ENCODE results near the gene LRRC7.
A peak's percentile ranks its signal among the peaks of the same experiment; 100 is the strongest.

LRRC7 gene

DNA sequence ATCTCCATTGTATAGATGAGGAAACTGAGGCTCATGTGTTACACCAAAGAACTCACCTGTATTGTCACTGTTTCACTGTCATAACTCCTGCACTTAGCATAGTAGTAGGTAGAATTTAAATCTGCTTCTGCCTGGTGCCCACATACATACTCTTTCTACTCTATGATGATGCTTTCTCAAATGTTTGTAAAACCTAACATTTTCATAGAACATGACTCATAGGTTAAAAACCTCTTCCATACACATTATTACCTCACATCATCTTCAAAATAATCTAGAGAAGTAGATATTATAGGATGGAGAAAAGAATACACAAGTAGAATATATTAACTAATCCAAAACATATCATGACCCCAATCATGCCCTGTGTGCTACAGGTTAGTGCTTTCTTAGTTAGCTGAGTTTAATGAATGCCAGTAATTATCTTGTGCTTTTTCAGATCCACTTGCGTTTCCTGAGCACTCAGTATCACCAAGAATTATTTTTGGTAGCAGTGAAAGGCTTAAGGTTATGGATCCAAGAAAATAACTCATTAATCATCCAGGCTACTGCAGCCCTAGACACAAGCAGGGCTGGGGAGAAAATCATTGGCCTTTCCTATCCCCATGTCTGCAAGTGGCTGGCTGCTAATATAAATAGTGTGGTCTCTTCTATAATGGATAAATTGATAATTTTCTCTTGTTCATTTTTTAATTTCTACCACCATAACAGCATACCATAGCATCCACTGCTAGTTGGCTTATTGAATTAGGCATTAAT is 480.8 kb downstream of the LRRC7 start:
- DNase-seq: no peak

DNA sequence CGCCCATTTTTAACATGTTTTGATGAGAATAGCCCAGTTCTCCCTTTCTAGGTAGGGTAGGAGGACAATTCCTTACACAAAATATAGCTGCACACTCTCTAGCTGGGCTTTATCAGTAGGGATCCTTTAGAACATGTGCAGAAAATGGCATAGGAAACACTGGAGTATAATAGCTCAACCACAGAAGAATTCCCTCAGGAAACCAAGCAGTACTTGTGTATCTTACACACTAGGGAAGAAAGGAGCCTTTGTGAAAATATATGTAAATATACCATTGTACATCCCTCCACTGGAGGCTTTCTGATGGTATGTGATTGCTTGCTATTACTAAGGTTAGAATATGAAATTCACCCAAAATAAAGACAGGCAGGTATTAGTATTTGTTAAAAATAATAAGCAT is 484.2 kb downstream of the LRRC7 start:
- DNase-seq: no peak

DNA sequence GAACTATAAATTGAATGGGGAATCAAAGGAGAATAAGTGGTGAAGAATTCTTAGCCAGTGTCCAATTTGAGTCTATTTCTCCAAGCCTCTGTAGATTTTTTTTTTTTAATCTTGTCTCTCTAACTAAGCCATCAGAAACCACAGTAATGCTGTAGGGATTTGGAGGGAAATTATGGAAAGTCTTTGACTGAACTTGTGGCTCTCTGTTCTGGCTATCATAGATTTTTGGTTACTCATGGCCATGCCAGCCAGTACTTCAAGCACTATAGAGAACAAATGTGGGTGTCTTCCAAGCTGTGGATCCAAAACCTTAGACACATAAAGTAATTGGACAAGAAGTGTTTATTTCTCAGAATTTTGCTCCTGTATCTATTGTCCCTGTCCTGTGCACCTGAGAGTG is 489.8 kb downstream of the LRRC7 start:
- DNase-seq: no peak

DNA sequence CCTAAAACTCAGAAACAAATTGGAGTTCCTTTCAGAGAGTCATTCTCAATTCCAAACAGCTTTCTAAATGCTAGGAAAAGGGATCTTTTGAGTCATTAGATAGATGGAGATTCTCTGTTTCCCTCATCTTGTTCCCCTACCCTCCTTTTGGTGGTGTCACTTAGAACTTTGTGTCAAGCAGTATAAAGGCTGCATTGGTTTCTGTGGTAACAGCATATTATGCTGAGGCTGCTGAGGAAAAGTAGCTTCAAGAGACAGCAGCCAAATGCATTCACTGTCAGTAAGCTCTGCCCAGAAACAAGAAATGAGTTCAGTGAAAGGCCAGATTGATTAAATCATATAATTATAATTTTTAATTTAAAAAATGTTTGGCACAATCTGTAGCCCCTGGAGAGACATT is 493.5 kb downstream of the LRRC7 start:
- no peak for DNase-seq

DNA sequence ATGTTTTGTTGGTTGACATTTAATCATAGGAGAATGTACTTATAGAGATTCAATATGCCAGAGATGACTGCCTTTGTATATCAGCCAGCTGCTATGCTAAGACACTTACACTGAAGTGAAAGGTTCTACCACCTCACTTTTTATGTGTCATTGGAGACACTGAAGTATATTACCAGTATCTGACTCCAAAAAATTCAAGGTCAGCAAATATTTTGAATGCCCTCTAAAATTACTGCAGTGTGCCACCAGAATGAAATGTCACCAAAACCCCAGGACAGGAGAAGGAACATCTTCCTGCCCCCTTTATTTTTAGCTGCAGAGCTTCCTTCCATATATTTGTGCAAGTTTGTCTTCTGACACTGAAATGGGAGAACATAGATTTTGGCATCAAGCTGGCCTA is 496.1 kb downstream of the LRRC7 start:
- DNase-seq: no peak

DNA sequence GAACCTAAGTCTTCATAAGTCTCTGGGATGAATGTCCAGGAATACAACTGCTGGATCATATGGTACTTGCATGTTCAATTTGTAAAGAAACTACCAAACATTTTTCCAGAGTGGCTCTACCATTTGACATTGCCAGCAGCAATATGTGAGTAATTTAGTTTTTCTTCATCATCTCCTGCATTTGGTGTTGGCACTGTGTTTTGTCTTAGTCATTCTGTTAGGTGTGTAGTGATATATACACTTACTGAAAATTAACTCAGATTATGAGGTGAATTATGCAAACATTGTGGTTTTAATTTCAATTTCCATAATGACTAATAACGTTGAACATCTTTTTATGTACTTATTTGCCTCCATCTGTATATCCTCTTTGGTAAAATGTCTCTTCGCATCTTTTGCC is 499.0 kb downstream of the LRRC7 start:
- no peak for DNase-seq

DNA sequence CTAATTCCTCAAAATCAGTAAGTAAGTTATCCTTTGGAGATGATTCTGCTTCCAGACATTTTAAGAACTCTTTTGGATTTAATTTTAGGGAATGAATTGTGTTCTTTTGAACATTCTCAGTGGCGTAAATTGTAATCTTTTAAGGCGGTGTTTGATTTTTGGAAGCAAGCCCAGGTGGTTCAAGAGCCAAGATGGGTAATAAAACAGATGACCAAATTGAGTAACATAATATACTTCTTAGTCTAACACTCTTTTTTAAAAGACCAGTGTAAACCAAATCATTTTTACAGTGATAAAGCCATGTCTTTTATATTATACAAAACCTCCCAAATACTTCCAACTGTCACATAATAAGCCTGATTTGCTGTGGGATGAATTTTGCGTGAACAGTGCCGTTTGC is 503.9 kb downstream of the LRRC7 start:
- no peak for DNase-seq

DNA sequence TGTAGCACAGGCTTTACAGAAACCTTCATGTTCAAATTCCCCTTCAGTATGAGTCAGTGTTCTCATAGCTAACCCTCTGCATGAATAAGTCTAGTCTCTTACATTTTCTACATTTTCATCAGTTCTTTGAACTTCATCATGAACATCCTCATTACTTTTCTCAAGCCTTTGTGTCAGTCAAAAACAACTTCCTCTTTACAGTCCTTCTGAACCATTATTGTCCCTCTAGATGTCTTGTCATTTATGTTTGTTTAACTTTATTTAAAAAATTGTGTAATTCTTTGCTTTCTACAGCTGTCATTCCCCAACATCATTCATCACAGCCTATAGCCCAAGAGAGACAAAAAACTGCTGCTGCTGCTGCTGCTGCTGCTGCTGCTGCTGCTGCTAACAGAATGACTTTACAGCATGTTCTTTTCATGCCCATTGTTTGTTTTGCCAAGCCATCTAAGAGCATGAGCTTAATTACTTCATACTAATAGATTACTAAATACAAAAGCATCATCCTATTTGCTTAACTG is 504.6 kb downstream of the LRRC7 start:
- peak; percentile 2 for DNase-seq

DNA sequence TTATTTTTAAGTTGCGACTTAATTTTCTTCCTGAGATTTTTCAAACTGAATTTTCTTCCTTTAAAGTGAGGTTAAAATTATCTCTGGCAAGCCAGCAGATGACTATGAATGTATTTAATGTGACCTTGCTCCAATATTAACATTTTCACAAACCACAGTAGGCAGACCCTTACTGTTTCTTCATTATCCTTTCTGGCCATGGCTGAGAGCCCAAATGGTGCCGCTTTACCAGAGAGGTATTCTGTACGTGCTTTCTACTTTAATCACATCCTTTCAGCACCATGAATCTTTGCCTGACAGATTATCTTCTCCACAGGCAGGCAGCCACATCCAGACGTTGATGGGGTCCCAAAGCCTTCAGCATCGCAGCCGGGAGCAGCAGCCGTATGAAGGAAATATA is 508.0 kb downstream of the LRRC7 start:
- no peak for DNase-seq

DNA sequence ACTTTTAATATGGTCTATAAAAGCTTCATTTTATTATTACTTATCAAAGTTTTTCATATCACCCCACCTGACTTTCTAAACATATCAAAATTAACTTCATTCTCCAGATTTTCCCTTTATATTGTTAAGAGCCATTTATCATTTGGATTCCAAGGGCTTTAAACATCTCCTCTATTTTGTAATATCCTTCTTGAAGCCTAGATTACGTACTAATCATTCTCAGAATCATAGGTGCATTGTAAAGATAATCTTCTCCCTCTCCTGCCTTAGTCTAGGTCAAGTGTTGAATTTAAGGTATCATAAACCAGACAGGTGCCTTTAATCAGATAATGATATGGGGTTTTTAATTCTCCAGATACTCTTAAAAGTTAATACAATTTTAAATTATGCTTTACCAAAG is 509.3 kb downstream of the LRRC7 start:
- no peak for DNase-seq

DNA sequence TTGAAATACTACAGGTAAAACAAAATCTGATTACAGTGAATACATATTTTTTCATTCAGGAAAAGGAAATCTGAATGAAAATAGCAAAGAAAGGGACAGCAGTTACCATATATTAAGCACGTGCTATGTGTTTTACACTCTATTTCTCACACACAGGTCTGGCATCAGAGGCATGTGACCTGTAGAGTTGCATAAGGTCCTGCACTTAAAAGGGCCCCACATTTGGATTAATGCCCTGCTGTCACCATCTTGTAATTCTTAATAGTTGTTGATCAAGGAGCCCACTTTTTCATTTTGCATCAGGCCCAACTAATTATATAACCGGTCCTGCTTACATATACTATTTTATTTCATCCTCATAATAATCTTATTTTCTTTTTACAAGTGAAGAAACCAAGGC is 511.8 kb downstream of the LRRC7 start:
- DNase-seq: no peak

DNA sequence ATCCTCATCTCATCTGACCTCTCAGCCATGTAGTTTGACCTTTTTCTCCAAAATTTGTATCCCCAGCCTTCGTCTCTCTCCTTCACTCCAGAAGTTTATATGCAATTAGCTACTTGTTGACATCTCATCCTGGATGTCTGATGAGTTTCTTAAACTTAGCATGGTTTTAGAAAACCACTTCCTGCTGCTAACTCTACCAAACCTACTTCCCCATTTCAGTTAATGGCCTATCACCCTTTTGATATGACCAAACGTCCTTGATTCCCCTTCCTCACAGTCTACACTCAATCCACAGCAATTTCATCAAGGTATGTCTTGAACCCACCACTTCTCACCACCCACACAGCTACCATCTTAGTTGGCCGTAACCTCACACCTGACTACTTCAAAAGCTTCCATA is 515.8 kb downstream of the LRRC7 start:
- DNase-seq: no peak

DNA sequence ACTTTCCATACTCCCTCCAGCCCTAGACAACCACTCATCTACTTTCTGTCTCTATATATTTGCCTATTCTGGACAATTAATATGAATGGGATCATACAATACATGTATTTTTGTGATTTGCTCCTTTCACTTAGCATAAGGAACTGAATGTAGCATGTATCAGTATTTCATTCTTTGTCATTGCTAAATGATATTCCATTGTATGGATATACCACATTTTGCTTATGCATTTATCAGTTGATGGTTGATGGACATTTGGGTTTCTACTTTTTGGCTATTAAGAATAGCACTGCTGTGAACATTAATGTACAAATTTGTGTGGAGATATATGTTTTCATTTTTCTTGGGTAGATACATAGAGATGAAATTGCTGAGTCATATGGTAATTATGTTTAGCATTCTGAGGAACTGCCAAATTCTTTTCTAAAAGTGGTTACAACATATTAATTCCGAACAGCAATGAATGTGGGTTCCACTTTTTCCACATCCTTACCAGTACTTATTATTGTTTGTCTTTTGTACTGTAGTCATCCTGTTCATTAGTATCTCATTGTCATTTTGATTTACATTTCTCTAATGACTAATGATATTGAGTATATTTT is 516.7 kb downstream of the LRRC7 start:
- DNase-seq: no peak

DNA sequence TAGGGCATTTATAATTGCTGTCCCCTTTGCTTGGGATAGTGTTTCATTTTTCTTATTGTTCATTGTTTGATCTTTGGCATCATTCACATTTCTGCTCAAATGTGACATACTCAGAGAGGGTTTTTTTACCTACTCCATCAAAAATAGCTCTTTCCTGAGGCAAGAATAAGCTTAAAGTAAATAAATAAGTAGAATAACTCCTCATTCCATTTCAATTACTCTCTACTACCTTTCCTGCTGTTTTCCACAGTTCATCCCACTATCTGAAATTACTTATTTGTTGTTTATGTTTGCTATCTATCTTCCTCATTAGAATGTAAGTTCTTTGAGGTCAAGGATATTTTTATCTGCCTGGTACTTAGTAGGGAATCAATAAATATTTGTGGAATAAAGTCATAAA is 517.8 kb downstream of the LRRC7 start:
- DNase-seq: no peak

DNA sequence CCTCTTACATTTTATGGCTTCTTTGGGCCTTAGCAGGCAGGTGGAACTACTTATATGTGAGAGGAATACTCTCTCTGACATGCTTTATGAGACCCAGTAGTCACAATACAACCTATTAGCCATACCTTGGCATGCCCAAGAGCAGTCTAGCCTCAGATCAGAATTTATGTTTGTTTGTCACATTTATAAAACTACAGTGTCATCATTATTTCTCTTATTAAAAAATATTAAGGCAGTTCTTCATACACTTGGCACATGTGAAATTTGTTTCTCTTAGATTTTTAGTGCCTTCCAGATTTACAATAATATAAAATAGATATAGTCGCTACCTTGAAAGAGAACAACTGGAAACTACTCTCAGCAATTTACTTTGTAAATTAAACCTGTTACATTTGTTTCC is 519.2 kb downstream of the LRRC7 start:
- DNase-seq: no peak

DNA sequence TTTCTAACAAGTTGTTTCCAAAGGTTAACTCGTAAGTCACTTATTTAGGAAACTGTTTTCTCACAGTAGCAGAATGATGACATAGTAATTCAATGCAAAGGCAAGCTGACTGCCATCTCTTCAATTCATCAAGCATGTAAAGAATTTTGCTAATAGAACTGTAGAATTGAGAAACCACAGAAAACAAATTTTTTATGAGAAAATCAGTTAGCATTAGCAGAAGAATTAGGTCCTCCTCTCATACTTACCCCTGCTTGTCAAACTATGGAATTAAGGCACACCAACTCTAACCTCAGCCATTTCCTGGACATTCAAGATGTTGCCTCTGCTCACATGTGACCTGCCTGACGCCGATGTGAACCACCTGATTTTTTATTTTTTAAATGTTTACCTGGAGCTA is 522.4 kb downstream of the LRRC7 start:
- no peak for DNase-seq

DNA sequence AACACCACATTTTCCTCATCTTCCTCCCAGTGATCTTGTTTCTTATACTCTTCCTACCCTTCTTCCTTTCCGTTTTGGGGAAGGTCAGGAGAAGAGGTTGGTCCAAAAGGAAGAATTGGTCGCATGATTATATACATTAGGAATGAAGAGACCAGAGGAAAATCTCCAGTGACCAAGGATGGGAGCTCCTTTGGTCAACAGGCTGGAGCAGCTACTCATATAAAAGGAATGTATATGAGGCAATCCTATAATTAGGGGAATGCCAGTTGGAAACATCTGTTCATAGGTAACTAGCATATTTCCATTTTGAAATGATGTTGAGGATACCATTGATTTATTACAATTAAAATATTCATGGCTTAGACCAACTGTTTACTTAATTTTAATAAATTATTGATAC is 523.2 kb downstream of the LRRC7 start:
- peak; percentile 54 for DNase-seq

DNA sequence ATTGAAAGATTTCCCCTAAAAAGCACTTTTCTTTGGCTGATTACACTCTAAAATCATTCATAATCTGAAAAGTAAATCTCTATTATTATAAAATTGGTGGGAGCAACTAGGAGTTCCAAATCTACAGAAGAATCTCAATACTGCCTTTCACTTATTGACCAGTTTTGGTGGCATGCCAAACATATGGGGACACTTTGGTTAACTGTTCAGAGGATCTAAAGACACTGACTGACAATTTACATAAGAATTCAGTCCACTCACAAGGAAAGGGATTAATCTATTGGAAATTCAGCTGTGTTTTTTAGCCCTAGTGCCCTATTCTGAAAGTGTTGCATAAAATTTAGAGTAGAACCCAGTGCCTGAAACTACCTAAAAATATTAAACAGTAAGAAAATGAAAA is 524.1 kb downstream of the LRRC7 start:
- DNase-seq: no peak

DNA sequence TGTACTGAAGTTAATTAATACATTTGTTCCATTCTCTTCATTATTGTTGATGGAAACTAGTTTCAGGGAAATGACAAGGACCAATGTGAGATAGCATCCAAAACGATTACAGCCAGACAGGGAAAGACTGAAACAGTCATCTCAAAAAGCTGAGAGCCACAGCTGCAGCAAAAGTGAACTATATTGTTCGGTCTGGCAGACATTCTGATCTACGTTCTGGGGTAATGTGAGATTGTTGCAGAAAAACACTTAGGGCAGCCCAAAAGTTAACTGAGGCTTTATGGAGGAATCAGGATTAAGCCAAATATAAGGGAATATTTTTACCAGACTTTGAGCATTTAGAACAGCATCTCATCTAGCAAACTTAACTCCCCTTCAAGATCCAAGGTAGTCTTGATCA is 524.8 kb downstream of the LRRC7 start:
- no peak for DNase-seq

DNA sequence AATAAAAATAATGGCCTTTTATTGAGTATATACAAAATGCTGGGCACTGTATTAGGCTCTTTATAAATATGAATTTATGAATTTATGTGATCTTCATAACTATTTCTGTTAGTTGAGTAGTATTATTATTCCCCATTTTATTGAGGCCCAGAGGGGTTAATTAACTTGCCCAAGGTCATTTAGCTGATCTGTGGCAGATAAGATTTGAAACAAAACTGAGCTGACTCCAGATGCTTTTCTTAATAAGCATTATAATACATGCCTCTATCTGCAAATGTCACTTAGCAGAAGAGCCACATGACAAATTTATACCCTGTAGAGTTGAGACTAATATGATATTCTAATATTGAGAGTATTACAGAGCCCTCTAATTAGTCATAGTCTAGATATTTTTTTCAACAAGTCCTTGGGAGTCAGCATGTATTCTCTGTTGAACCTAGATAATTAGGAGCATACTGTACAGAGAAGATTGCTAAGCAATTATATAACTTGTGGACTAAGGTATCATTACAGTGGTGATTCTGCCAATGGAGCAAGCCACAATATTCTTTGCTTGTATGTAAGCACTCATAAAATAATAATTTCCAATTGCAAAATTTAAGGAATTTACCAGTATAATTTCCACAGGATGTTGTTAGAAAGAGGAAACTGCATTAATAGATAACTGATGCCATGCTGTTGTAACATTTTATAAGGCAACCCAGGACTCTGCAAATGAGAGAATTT is 525.7 kb downstream of the LRRC7 start:
- DNase-seq: no peak

DNA sequence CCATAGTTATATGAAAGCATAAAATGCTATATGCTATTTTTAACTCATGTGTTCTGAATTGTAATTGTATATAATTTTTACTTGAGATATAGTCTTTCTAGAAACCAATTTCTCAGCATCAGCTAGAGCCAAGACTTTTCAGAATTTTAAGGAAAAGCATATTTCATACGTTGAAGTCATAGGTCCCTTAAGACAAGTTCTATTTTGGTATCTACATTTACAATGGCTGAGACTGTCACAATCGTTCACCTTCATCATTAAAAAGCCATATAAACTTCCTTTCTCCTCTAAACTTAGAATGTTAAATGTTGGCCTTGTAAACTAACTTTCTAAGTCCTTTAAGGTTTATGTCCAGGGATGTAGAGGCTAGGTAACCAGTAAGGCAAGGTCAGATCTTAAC is 533.5 kb downstream of the LRRC7 start:
- DNase-seq: no peak

DNA sequence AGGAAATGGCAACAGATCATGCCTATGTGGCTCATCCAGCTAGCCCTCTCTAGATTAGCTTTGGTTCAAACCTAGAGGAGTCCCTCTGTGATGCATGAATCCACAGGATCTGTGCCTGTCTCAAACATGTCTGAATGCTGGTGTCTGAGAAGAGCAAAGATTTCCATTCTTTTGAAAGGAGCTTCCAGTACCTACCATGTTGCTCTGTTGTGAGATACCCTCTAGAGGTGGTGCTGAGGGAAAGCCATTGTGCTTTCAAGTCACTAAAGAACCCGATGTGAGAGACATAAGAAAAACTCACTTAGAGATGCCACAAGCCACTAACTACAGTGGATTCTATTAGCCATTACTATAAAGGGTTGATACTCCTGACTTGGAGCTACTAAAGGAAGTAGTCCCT is 534.1 kb downstream of the LRRC7 start:
- no peak for DNase-seq

DNA sequence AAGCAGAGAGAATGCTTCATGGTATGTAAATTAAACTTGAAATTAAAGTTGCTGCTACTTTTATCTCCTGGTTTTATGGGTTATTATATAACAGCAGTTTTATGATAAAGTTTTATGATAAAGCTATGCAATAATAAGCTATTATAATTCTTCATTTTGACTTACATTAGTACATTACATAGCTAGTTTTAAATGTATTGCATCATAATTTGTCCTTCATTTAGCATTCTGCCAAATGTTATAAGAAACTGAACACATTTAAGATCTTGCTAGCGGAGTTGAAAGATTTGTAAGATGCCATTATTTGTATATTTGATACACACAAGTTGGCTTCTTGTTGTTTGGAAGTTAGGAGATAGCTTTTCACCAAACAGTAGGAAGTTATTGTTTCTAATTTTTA is 536.0 kb downstream of the LRRC7 start:
- DNase-seq: no peak

DNA sequence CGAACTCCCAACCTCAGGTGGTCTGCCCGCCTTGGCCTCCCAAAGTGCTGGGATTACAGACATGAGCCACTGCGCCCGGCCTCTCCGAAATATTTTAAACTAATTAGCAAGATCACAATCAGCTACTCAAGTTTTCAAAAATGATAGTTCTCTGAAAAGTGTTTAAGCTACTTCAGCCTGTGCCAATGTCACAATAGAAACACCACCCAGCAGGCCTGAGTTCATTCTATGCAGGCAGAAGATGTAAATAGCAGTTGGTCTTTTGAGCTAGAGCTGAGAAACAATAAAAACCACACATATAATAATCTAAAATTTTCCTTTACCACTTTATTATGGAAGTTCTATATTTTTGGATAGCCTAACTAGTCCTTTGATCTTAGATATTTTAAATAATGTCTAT is 541.5 kb downstream of the LRRC7 start:
- DNase-seq: no peak
